IPS DF 6.9 (cell line): ENCODE data around the gene PLA2R1.

Source experiments
- DNase-seq: peaks from one replicate; pipeline ENCODE4 v3.0.0-alpha.2; 2013; ENCODE audit warnings: low read depth, low spot score
- H3K27ac ChIP-seq: one replicate; pipeline ENCODE4 v1.5.1; 2013; ENCODE audit warnings: low read length, control low read depth
- H3K27me3 ChIP-seq: 2 replicates; pipeline ENCODE4 v1.6.1; 2013; ENCODE audit warnings: mild to moderate bottlenecking, low read length; ENCODE audit not compliant: control insufficient read depth, insufficient read depth
- H3K36me3 ChIP-seq: 2 replicates; pipeline ENCODE4 v1.6.1; 2013; ENCODE audit warnings: low read length; ENCODE audit not compliant: control insufficient read depth, insufficient read depth
- H3K4me1 ChIP-seq: 2 replicates; pipeline ENCODE4 v1.6.1; 2013; ENCODE audit warnings: low read length; ENCODE audit not compliant: control insufficient read depth, insufficient read depth
- H3K4me3 ChIP-seq: 2 replicates; pipeline ENCODE4 v1.5.1; 2013; ENCODE audit warnings: mild to moderate bottlenecking, low read length
- H3K9me3 ChIP-seq: 2 replicates; pipeline ENCODE4 v1.6.1; 2013; ENCODE audit warnings: low read length, inconsistent platforms; ENCODE audit not compliant: control insufficient read depth, insufficient read depth
- WGBS: extraction: QIAGEN DNeasy Blood & Tissue Kit; methylation state at CpG from one replicate; pipeline ENCODE4 v1.1.7; 2013; ENCODE audit warnings: mixed read lengths, missing lambda C conversion rate; ENCODE audit not compliant: insufficient read length, insufficient coverage; 5-methylcytosine and 5-hydroxymethylcytosine counted together

Gene PLA2R1

DNA sequence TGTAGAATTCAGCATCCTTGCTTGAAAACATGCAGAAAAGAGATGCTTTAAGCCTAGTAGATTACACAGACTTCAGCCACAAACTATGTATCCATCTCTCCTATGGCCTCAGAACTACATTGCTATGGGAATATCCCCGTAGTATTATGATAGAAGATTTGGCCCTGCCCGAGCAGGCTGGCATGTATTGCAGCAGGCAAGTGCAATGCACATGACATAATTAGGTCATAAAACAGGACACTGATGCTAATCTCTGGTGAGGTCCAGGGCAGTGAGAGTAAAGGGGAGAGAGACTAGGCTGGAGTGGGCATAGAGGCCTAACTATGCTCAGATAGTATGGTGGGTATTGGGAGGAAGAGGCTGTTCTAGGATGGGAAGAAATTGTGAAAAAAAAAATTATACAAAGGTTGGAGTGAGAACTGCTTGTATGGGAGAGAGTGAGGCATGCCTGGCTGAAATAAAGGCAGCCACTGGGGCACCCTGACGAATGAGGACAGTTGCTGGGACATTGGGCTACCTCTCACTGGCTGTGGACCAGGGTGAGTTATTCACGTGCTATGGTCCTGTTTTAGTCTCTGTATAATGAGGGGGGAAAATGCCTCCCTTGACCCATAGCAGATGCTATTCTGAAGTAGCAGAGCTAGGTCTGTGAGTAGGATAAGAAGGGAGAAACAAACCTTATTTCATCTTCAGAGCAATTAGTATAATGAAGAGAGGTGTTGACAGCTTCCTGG, 1.6 kb upstream of the PLA2R1 start:
- DNase-seq = no peak
- Histone ChIP-seq H3K27me3 (peaks cover 3% of the 10 kb centered on the region; the same call in 1 of the 2 replicates), H3K4me1 (0 out of 2 replicates have a peak, but pooled peaks cover 1% of the 10 kb centered on the region), H3K4me3 (no peak overlapping the region), H3K36me3 (no peaks in the 10 kb centered on the region), H3K9me3 (no peaks in the 10 kb centered on the region), H3K27ac (no peak overlapping the region)
- no CpG with 5 or more reads among the region's 4 CpGs for WGBS

DNA sequence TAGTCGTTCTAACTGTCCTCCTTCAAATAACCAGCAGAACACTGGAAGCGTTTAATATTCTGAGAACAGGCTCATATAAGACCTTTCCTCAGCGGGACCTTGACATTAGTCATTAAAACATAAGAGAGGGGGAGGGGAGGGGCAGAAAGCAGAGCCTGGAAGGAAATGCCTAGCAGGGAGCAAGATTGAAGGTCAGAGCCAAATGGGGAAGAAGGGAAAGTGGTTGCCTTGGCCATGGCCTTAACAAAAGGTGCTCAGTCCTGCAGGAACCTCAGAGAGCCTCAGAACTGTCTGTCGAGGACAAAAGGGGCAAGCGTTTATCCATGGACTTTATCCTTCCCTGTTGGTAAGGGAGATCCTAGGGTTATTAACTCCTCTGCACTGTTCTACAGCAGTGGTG, 856 bp upstream of the PLA2R1 start:
- Histone ChIP-seq H3K27ac (no peak overlapping the region), H3K27me3 (peaks cover 3% of the 10 kb centered on the region; the same call in 1 of the 2 replicates), H3K9me3 (no peaks in the 10 kb centered on the region), H3K4me1 (0 out of 2 replicates have a peak, but pooled peaks cover 1% of the 10 kb centered on the region), H3K4me3 (no peak overlapping the region), H3K36me3 (no peaks in the 10 kb centered on the region)
- WGBS = no CpG with 5 or more reads among the region's 5 CpGs
- DNase-seq = no peak

DNA sequence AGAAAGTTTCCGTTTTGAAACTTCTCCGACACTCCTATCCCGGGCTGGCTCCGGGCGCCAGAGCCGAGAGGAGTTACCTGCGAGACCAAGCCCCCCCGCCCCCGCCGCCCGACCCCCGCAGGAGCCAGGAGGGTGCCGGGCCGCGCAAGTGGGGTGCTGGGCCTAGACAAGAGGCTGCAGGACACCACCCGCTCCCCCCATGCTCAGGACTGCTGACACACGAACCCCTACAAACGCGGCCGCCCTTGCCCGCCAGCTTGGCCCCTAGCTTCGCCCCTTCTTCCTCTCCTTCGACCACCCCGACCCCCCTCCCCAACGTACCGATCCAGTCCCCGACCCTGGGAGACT, 497 bp downstream of the PLA2R1 start:
- Histone ChIP-seq H3K27ac (no peak overlapping the region), H3K36me3 (no peaks in the 10 kb centered on the region), H3K4me3 (peak overlapping the region; percentile 41; the same call in 1 of the 2 replicates), H3K9me3 (no peaks in the 10 kb centered on the region), H3K27me3 (peaks cover 3% of the 10 kb centered on the region; the same call in 1 of the 2 replicates), H3K4me1 (0 out of 2 replicates have a peak, but pooled peaks cover 1% of the 10 kb centered on the region)
- no peak for DNase-seq
- WGBS = no CpG with 5 or more reads among the region's 27 CpGs

GRCh38 chr2:160061533-160061932, 882 bp downstream of the PLA2R1 start:
- no CpG with 5 or more reads among the region's 18 CpGs for WGBS
- Histone ChIP-seq H3K9me3 (no peaks in the 10 kb centered on the region), H3K4me3 (peak overlapping the region; percentile 41; the same call in 1 of the 2 replicates), H3K27me3 (peaks cover 3% of the 10 kb centered on the region; the same call in 1 of the 2 replicates), H3K27ac (no peak overlapping the region), H3K36me3 (no peaks in the 10 kb centered on the region), H3K4me1 (0 out of 2 replicates have a peak, but pooled peaks cover 1% of the 10 kb centered on the region)
- DNase-seq = no peak

DNA sequence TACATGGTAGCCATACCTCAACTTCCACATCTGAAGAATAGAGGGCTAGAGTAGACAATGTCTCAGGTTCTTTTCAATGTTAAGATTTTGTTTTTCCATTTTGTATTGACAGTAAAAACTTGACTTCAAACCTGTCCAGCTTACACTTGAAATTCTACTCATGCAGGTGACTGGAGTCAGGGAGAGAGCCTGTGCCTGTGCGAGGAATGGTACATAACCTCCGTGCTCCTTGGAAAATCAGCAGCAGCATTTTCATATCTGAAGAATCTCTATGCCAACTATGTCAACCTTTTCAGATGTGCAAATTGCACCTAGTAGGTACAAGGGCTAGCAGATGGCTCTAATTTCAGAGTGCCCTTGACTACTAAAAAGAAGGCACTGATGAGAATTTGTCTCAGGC, 2.1 kb downstream of the PLA2R1 start:
- H3K4me1 ChIP-seq = peaks cover 4% of the 10 kb centered on the region; the same call in 1 of the 2 replicates

DNA sequence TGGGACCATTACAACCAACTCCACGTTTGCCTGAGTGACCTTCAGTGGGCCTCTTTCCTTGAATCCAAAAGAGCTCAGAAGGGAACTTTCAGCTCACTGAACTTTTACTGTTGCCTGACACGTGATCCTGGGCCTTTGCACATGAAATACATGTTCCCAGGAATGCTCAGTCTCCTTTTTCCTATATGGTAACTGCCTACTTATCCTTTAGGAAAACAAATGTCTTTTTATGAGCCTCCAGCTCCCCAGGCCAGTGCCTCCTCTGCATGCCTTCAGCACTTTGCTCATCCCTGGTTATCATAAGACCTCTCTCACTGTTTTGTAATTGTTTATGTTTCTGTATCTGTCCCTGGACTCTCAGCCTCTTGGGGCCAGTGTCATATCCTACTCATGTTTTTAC, 5.1 kb downstream of the PLA2R1 start:
- Histone ChIP-seq H3K4me1 (peaks cover 3% of the 10 kb centered on the region; the same call in 1 of the 2 replicates), H3K27ac (no peak overlapping the region), H3K27me3 (0 out of 2 replicates have a peak, but pooled peaks cover 1% of the 10 kb centered on the region), H3K36me3 (no peaks in the 10 kb centered on the region), H3K9me3 (no peaks in the 10 kb centered on the region), H3K4me3 (no peak overlapping the region)
- WGBS = no CpG with 5 or more reads among the region's 2 CpGs
- no peak for DNase-seq

More for the DNA sequence above, 2.1 kb downstream of the PLA2R1 start:
- no CpG with 5 or more reads among the region's 2 CpGs for WGBS
- Histone ChIP-seq H3K27ac (no peak overlapping the region), H3K36me3 (no peaks in the 10 kb centered on the region), H3K9me3 (no peaks in the 10 kb centered on the region), H3K27me3 (peaks cover 3% of the 10 kb centered on the region; the same call in 1 of the 2 replicates), H3K4me3 (no peak overlapping the region)
- no peak for DNase-seq

DNA sequence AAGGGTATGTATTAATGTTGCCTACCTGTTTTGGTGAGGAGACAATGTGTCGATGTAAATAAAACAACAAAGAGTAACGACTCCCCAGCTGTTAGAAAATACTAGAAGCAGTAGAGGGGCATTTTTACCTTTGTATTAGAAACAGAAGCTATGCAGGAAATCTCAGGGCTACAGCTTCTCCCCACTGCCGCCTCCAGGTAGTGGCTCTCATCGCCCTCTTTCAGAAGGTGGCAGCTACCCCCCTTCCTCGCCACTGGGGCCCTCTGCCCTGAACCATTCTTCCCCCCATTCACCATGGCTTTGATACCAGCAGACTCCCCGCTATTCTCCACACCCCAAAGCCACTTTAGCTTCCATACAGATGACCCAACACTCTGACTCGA, 6.7 kb downstream of the PLA2R1 start:
- H3K27ac ChIP-seq = no peak overlapping the region
- no peak for DNase-seq
- H3K4me3 ChIP-seq = no peak overlapping the region
- H3K27me3 ChIP-seq = 0 out of 2 replicates have a peak, but pooled peaks cover 1% of the 10 kb centered on the region
- H3K9me3 ChIP-seq = no peaks in the 10 kb centered on the region
- no CpG with 5 or more reads among the region's 7 CpGs for WGBS
- peaks cover 3% of the 10 kb centered on the region; the same call in 1 of the 2 replicates for H3K4me1 ChIP-seq
- no peaks in the 10 kb centered on the region for H3K36me3 ChIP-seq

- H3K27ac ChIP-seq = no peak overlapping the region
Observed at GRCh38 chr2:160054984-160055725, 7.3 kb downstream of the PLA2R1 start.

GRCh38 chr2:160053946-160054345, 8.5 kb downstream of the PLA2R1 start:
- H3K4me1 ChIP-seq = peaks cover 3% of the 10 kb centered on the region; the same call in 1 of the 2 replicates
- no peak overlapping the region for H3K4me3 ChIP-seq
- no peaks in the 10 kb centered on the region for H3K27me3 ChIP-seq
- DNase-seq = no peak
- no CpG with 5 or more reads among the region's 2 CpGs for WGBS
- no peaks in the 10 kb centered on the region for H3K36me3 ChIP-seq
- H3K27ac ChIP-seq = no peak overlapping the region
- H3K9me3 ChIP-seq = no peaks in the 10 kb centered on the region

More at GRCh38 chr2:160054984-160055725, 7.3 kb downstream of the PLA2R1 start:
- H3K4me3 ChIP-seq = no peak overlapping the region
- H3K27me3 ChIP-seq = no peaks in the 10 kb centered on the region
- no CpG with 5 or more reads among the region's 7 CpGs for WGBS
- H3K4me1 ChIP-seq = peaks cover 3% of the 10 kb centered on the region; the same call in 1 of the 2 replicates
- H3K9me3 ChIP-seq = no peaks in the 10 kb centered on the region
- peak; percentile 90 for DNase-seq
- no peaks in the 10 kb centered on the region for H3K36me3 ChIP-seq

- no peaks in the 10 kb centered on the region for H3K36me3 ChIP-seq
- H3K27ac ChIP-seq = no peak overlapping the region
- no peaks in the 10 kb centered on the region for H3K27me3 ChIP-seq
- no CpG with 5 or more reads among the region's 2 CpGs for WGBS
- H3K4me3 ChIP-seq = no peak overlapping the region
- no peak for DNase-seq
- peaks cover 3% of the 10 kb centered on the region; the same call in 1 of the 2 replicates for H3K4me1 ChIP-seq
- H3K9me3 ChIP-seq = no peaks in the 10 kb centered on the region
Observed at GRCh38 chr2:160052531-160052930, 9.9 kb downstream of the PLA2R1 start.
